Activated naive CD8-positive, alpha-beta T cell treated with anti-CD3 and anti-CD28 coated beads, Interleukin-2, amount 10 ng/mL, durations not matched to agents 7 days and 5 days (primary cell): Measurements from ENCODE around the gene COQ3. TPM values are rescaled to one million over a fixed set of nuclear protein-coding genes. Genes with fewer than 3 reads are reported as not detected.

Experiments
- ATAC-seq: fragments of 150-1000 bp; cut with Tn5 transposase; one replicate; pipeline ENCODE4 v1.10.0; 2021; ENCODE audit warnings: low read depth, moderate library complexity
- POLR2A ChIA-PET: fragments of 350-600 bp; sonication (Branson Sonifier 250); formaldehyde crosslinking; loops from one replicate; lab custom pipeline; 2021; ENCODE audit warnings: antibody characterized with exemption; lab: Charles Lee
- DNase-seq: peaks from one replicate; pipeline ENCODE4 v3.0.0; 2021
- H3K27ac Mint-ChIP-seq: one replicate; pipeline ENCODE4 v1.8.0; 2022; ENCODE audit warnings: mild to moderate bottlenecking, mixed read lengths
- H3K27me3 Mint-ChIP-seq: one replicate; pipeline ENCODE4 v1.8.0; 2022; ENCODE audit warnings: mild to moderate bottlenecking, moderate library complexity, mixed read lengths
- H3K36me3 Mint-ChIP-seq: one replicate; pipeline ENCODE4 v1.8.0; 2021; ENCODE audit warnings: mild to moderate bottlenecking, mixed read lengths
- H3K4me1 Mint-ChIP-seq: one replicate; pipeline ENCODE4 v1.8.0; 2021; ENCODE audit warnings: mixed read lengths
- H3K4me3 Mint-ChIP-seq: one replicate; pipeline ENCODE4 v1.8.0; 2022; ENCODE audit warnings: mild to moderate bottlenecking, moderate library complexity, mixed read lengths
- H3K9me3 Mint-ChIP-seq: one replicate; pipeline ENCODE4 v1.8.0; 2021; ENCODE audit warnings: mixed read lengths
- total RNA-seq, 2 experiments: library from RNA; stranded (reverse); gene quantifications; one replicate each; pipeline ENCODE4 v1.2.3, GENCODE V29; 2021

COQ3 gene, protein sequence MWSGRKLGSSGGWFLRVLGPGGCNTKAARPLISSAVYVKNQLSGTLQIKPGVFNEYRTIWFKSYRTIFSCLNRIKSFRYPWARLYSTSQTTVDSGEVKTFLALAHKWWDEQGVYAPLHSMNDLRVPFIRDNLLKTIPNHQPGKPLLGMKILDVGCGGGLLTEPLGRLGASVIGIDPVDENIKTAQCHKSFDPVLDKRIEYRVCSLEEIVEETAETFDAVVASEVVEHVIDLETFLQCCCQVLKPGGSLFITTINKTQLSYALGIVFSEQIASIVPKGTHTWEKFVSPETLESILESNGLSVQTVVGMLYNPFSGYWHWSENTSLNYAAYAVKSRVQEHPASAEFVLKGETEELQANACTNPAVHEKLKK
- 10 to 100 TPM in 1 of 2 experiments, 1 to 10 TPM in 1; 7.9 to 10.1 TPM for total RNA-seq

DNA sequence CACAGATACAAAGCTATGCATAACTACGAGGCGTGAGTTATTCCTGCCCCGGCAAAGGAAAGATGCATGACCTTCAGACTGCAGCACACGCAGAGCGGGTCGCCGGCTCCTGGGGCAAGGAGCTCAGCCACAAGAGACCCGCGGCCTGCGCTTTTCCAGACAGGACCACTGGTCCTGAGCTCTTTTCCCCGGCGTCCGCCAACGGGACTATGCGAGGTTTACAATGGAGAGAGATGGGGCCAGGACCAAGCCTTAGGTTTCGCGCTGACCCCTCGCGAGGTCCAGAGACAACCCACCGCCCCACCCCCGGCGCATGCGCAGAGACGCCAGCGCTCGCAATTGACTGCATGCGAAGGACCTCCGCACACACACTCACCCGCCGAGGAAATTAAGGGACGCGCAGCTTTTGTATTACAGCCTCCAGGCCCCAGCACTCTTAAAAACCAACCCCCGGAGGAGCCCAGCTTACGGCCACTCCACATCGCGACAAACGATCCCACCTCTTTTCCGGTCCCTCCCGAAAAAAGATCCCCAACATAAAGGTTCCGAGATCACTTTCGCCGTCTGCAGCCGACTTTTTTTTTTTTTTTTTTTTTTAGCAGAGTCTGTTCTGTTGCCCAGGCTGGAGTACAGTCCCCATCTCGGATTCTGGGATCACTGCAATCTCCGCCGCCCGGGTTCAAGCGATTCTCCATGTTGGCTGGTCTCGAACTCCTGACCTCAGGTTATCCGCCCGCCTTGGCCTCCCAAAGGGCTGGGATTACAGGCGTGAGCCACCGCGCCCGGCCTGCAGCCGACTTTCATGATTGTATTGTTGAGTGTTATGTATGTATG, at the start of gene COQ3:
Gene COQ3, minus strand, starts transcription at position 498 of the 834 bp plus-strand sequence. Its CDS starts 16 bp downstream, at position 482.
- H3K9me3 Mint-ChIP-seq, result no peaks in the 10 kb centered on the region
- ATAC-seq (peak; percentile 79), DNase-seq (peak; percentile 78)
- H3K4me1 Mint-ChIP-seq, result peaks cover 9% of the 10 kb centered on the region
- peak within 1 kb of the TSS; percentile 89 for H3K4me3 Mint-ChIP-seq
- peaks cover 3% of the 10 kb centered on the region for H3K36me3 Mint-ChIP-seq
- peak within 1 kb of the TSS; percentile 84 for H3K27ac Mint-ChIP-seq
- H3K27me3 Mint-ChIP-seq, result no peaks in the 10 kb centered on the region
- POLR2A ChIA-PET, result interaction anchor here (0.6 to 1.6 kb wide), 6 partner anchors 30 to 175 kb away, joined by 3 to 11 read pairs (median 4); partner anchors contain the start of genes CCNC and PNISR

DNA sequence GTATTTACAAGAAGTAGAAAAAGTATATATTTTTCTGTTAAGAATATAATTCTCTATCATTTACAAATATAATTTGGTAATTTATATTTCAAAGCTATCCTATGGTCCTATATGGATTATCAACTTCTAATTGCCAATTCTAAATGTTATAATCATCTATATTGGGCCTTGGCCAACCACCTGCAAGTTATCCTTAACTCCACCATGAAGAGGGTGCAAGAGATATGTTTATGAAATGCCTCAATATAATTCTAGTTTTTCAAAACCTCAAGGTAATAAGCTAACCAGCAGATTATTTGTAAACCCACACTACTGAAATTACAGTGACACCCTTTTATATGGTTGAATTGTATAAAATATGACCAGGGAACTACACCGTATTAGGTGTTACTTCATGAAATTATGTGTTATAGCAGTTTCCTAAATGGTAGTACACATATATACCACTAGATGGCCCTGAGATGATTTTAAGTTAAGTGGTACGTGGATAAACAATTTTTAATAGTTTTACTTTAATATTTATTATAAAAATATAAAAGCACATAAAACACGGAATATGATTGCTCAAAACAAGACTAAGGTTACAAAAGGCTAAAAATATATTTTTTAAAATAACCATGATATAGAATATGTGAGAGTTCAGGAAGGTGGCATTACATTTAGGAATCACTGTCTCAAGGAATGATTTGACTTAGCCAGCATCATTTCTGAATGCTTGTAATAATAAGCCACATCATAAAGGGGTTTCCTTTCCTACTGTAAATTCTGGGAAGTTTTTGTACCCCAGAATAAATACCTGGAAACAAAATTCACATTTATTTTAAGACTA, 40.9 kb upstream of the COQ3 start:
- DNase-seq (no peak), ATAC-seq (peak; percentile 60)

GRCh38 chr6:99432877-99433276, 38.9 kb upstream of the COQ3 start:
- Mint-ChIP-seq H3K4me3 (no peak overlapping the region), H3K27ac (no peak overlapping the region), H3K27me3 (no peaks in the 10 kb centered on the region), H3K9me3 (no peaks in the 10 kb centered on the region), H3K4me1 (peaks cover 4% of the 10 kb centered on the region), H3K36me3 (peaks cover 7% of the 10 kb centered on the region)
- DNase-seq (no peak), ATAC-seq (no peak)
- POLR2A ChIA-PET, result no interaction called here

More for the DNA sequence above, 40.9 kb upstream of the COQ3 start:
- Mint-ChIP-seq H3K27me3 (no peaks in the 10 kb centered on the region), H3K9me3 (no peaks in the 10 kb centered on the region), H3K27ac (no peak overlapping the region), H3K4me1 (peaks cover 2% of the 10 kb centered on the region), H3K36me3 (peaks cover 4% of the 10 kb centered on the region), H3K4me3 (no peak overlapping the region)
- POLR2A ChIA-PET, result interaction anchor here (0.6 kb wide), 1 partner anchor 81 kb away, joined by 3 read pairs; no protein-coding TSS in a partner anchor

GRCh38 chr6:99431901-99432300, 37.9 kb upstream of the COQ3 start:
- Mint-ChIP-seq H3K36me3 (peaks cover 7% of the 10 kb centered on the region), H3K4me3 (no peak overlapping the region), H3K4me1 (peaks cover 12% of the 10 kb centered on the region), H3K27ac (no peak overlapping the region), H3K27me3 (no peaks in the 10 kb centered on the region), H3K9me3 (no peaks in the 10 kb centered on the region)
- DNase-seq, result no peak
- POLR2A ChIA-PET, result interaction anchor here (0.6 kb wide), 1 partner anchor 38 kb away, joined by 3 read pairs; the partner anchor contains the start of gene COQ3
- no peak for ATAC-seq

- Mint-ChIP-seq H3K4me3 (no peak overlapping the region), H3K4me1 (peaks cover 34% of the 10 kb centered on the region)
- POLR2A ChIA-PET, result no interaction called here
Measured at GRCh38 chr6:99427988-99428387, 34.0 kb upstream of the COQ3 start.

DNA sequence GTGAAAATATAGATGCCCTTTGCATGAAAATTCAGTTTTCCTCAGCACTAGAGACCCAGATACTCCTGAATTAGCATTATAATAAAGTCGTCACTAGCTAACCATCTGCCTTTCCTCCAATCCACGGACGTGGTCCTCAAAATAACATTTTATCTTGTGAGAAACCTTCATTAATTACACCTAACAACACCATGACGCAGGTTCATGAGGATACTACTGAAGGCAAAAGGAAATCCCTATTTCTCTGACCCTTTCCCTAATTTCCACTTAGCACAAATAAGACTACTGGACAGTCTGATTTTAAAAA, 32.4 kb upstream of the COQ3 start:
- H3K4me3 Mint-ChIP-seq, result peak overlapping the region; percentile 99
- H3K27ac Mint-ChIP-seq, result peak overlapping the region; percentile 99
- H3K36me3 Mint-ChIP-seq, result peaks cover 21% of the 10 kb centered on the region
- H3K4me1 Mint-ChIP-seq, result peaks cover 45% of the 10 kb centered on the region
- no peaks in the 10 kb centered on the region for H3K9me3 Mint-ChIP-seq
- ATAC-seq, result no peak
- no peaks in the 10 kb centered on the region for H3K27me3 Mint-ChIP-seq
- no peak for DNase-seq
- POLR2A ChIA-PET, result interaction anchor here (0.8 to 2.8 kb wide), 4 partner anchors 33 to 142 kb away, joined by 3 to 10 read pairs (median 4); partner anchors contain the start of genes CCNC and COQ3

More at GRCh38 chr6:99427988-99428387, 34.0 kb upstream of the COQ3 start:
- Mint-ChIP-seq H3K36me3 (peaks cover 12% of the 10 kb centered on the region), H3K27ac (no peak overlapping the region), H3K27me3 (no peaks in the 10 kb centered on the region), H3K9me3 (no peaks in the 10 kb centered on the region)
- DNase-seq (no peak), ATAC-seq (no peak)

DNA sequence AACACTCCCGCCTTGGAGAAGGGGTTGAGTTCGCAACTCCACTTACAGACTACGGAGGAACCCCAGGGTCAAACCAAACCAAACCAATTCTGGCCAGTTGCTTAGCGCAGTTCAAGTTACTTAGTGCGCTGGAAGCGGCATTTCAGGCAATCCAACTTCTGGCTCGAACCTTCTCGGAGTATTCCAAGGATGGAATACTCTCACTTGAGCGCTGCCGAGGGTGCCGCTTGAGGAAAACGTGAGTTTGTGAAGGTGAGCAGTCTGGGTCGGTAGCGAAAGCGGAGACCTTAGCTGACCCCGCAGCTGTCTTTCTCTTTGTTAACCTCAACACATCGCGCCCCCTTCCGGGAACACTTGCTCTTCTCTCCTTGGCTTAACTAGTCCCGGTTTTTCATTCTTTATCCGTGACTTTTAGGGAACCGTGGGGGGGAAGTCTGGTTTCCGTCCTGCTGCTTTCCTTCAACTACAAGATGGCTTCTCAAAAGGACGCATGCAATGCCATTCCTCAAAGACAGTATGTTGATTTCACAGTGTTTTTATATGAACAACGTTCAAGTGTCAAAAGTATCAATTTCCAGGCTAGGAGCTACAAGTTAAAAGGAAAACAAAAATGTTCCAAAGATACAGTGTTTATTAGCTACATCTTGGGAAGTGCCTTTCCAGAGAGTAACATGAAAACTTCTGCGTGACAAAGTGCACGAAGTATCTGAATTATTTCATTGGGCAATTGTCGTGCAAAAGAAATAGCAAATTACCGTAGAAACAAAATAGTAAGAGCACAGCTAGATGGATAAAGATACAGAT, 31.9 kb upstream of the COQ3 start:
- Mint-ChIP-seq H3K9me3 (no peaks in the 10 kb centered on the region), H3K27me3 (no peaks in the 10 kb centered on the region)

DNA sequence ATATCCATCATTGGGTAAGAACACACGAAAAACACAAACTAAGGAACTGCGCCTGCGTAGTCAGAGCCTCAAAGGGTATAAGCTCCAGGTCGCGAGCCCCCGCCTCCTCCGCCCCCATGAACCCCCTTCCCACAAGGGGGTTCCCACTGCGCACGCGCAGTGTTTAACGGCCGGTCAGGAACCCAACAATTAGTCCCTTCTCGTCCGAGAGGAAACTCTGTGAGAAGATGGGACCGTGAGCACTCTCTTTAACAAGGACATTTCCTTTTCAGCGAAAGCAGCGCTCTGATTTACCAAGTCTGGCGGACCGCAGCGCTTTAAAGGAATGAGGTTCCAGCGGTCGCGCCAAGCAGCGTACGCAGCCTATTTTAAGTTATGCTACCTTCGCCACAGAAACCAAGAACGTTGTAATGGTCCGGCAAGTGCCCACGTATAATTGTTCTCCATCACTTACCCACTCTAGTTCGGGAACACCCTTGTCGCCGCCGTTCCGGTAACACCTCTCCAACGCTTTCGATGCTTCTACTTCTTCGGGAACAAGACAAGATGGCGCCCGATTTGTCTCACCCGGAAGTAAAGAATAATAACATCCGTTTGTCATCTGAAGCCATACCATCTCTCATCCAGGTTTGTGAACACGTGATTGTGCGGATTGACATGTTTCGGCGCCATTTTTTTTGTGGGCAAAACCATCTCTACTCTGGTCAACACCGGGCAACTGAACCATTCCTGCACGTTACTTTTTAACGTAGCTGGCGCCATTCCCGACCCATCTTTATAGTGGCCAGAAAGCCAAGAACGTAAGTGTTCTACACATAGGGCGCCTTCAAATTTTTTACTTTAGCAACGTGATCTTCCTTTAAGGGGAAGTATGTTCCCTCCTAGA, 31.0 kb upstream of the COQ3 start, which contains the start of gene PNISR:
Gene PNISR, minus strand, starts transcription at position 548 of the 886 bp plus-strand sequence. CDS start 10,649 bp downstream, outside the sequence.
- Mint-ChIP-seq H3K27me3 (no peaks in the 10 kb centered on the region), H3K27ac (peak within 1 kb of the TSS; percentile 99), H3K4me3 (peak within 1 kb of the TSS; percentile 99), H3K9me3 (no peaks in the 10 kb centered on the region), H3K4me1 (peaks cover 52% of the 10 kb centered on the region), H3K36me3 (peaks cover 23% of the 10 kb centered on the region)
- POLR2A ChIA-PET, result interaction anchor here (0.8 to 2.8 kb wide), 5 partner anchors 10 to 143 kb away, joined by 3 to 11 read pairs (median 4); partner anchors contain the start of genes CCNC and COQ3
- ATAC-seq, result peak; percentile 85
- DNase-seq, result peak; percentile 81

More for the DNA sequence above, 31.9 kb upstream of the COQ3 start:
- peak; percentile 57 for ATAC-seq
- Mint-ChIP-seq H3K36me3 (peaks cover 23% of the 10 kb centered on the region), H3K4me1 (peaks cover 50% of the 10 kb centered on the region), H3K27ac (peak overlapping the region; percentile 99), H3K4me3 (peak overlapping the region; percentile 99)
- POLR2A ChIA-PET, result interaction anchor here (0.8 to 2.8 kb wide), 4 partner anchors 32 to 142 kb away, joined by 3 to 10 read pairs (median 4); partner anchors contain the start of genes CCNC and COQ3
- DNase-seq, result peak; percentile 68

GRCh38 chr6:99424022-99424421, 30.0 kb upstream of the COQ3 start:
- peaks cover 52% of the 10 kb centered on the region for H3K4me1 Mint-ChIP-seq
- ATAC-seq, result no peak
- H3K27ac Mint-ChIP-seq, result peak overlapping the region; percentile 84
- H3K27me3 Mint-ChIP-seq, result no peaks in the 10 kb centered on the region
- no peaks in the 10 kb centered on the region for H3K9me3 Mint-ChIP-seq
- peaks cover 21% of the 10 kb centered on the region for H3K36me3 Mint-ChIP-seq
- DNase-seq, result no peak
- peak overlapping the region; percentile 99 for H3K4me3 Mint-ChIP-seq
- POLR2A ChIA-PET, result interaction anchor here (0.8 to 2.8 kb wide), 4 partner anchors 9 to 144 kb away, joined by 4 to 11 read pairs (median 7); partner anchors contain the start of genes CCNC and COQ3

GRCh38 chr6:99422912-99423311, 28.9 kb upstream of the COQ3 start:
- DNase-seq (no peak), ATAC-seq (no peak)
- Mint-ChIP-seq H3K4me3 (peak overlapping the region; percentile 45), H3K4me1 (peaks cover 53% of the 10 kb centered on the region), H3K9me3 (no peaks in the 10 kb centered on the region), H3K36me3 (peaks cover 22% of the 10 kb centered on the region), H3K27me3 (no peaks in the 10 kb centered on the region), H3K27ac (no peak overlapping the region)
- POLR2A ChIA-PET, result no interaction called here
